Measurements from ENCODE around the gene PNMA8A. TPM values are rescaled to one million over a fixed set of nuclear protein-coding genes. Genes with fewer than 3 reads are reported as not detected.

PNMA8A gene
- total and polyA plus RNA-seq, 2 experiments from 2014 or later = 17.8 to 21.7 TPM

DNA sequence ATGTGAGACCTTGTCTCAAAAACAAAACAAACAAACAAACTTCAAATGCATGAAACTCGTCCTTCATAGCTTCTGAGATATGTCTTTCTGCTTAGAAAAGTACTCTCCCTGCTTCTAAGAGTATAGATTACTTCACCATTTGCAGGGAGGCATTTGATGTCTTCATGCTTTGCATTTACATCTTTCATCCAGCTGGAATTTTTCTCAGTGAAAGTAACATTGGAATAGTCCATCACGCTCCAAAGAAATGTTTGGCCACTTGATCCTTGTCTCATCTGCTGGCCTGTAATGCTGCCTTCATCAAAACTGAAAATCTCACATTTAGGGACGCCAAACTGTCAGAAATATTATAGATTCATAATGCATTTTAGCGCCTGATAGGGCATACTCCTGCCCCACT lies 19.2 kb downstream of the PNMA8A start (continued):
- TF ChIP-seq, protein P1, sequence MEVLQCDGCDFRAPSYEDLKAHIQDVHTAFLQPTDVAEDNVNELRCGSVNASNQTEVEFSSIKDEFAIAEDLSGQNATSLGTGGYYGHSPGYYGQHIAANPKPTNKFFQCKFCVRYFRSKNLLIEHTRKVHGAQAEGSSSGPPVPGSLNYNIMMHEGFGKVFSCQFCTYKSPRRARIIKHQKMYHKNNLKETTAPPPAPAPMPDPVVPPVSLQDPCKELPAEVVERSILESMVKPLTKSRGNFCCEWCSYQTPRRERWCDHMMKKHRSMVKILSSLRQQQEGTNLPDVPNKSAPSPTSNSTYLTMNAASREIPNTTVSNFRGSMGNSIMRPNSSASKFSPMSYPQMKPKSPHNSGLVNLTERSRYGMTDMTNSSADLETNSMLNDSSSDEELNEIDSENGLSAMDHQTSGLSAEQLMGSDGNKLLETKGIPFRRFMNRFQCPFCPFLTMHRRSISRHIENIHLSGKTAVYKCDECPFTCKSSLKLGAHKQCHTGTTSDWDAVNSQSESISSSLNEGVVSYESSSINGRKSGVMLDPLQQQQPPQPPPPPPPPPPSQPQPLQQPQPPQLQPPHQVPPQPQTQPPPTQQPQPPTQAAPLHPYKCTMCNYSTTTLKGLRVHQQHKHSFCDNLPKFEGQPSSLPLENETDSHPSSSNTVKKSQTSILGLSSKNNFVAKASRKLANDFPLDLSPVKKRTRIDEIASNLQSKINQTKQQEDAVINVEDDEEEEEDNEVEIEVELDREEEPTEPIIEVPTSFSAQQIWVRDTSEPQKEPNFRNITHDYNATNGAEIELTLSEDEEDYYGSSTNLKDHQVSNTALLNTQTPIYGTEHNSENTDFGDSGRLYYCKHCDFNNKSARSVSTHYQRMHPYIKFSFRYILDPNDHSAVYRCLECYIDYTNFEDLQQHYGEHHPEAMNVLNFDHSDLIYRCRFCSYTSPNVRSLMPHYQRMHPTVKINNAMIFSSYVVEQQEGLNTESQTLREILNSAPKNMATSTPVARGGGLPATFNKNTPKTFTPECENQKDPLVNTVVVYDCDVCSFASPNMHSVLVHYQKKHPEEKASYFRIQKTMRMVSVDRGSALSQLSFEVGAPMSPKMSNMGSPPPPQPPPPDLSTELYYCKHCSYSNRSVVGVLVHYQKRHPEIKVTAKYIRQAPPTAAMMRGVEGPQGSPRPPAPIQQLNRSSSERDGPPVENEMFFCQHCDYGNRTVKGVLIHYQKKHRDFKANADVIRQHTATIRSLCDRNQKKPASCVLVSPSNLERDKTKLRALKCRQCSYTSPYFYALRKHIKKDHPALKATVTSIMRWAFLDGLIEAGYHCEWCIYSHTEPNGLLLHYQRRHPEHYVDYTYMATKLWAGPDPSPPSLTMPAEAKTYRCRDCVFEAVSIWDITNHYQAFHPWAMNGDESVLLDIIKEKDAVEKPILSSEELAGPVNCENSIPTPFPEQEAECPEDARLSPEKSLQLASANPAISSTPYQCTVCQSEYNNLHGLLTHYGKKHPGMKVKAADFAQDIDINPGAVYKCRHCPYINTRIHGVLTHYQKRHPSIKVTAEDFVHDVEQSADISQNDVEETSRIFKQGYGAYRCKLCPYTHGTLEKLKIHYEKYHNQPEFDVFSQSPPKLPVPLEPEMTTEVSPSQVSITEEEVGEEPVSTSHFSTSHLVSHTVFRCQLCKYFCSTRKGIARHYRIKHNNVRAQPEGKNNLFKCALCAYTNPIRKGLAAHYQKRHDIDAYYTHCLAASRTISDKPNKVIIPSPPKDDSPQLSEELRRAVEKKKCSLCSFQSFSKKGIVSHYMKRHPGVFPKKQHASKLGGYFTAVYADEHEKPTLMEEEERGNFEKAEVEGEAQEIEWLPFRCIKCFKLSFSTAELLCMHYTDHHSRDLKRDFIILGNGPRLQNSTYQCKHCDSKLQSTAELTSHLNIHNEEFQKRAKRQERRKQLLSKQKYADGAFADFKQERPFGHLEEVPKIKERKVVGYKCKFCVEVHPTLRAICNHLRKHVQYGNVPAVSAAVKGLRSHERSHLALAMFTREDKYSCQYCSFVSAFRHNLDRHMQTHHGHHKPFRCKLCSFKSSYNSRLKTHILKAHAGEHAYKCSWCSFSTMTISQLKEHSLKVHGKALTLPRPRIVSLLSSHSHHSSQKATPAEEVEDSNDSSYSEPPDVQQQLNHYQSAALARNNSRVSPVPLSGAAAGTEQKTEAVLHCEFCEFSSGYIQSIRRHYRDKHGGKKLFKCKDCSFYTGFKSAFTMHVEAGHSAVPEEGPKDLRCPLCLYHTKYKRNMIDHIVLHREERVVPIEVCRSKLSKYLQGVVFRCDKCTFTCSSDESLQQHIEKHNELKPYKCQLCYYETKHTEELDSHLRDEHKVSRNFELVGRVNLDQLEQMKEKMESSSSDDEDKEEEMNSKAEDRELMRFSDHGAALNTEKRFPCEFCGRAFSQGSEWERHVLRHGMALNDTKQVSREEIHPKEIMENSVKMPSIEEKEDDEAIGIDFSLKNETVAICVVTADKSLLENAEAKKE (CRISPR knock-in tag; IDR thresholded peaks at IDR 0.05) = no peak
- TF ChIP-seq, protein P2, sequence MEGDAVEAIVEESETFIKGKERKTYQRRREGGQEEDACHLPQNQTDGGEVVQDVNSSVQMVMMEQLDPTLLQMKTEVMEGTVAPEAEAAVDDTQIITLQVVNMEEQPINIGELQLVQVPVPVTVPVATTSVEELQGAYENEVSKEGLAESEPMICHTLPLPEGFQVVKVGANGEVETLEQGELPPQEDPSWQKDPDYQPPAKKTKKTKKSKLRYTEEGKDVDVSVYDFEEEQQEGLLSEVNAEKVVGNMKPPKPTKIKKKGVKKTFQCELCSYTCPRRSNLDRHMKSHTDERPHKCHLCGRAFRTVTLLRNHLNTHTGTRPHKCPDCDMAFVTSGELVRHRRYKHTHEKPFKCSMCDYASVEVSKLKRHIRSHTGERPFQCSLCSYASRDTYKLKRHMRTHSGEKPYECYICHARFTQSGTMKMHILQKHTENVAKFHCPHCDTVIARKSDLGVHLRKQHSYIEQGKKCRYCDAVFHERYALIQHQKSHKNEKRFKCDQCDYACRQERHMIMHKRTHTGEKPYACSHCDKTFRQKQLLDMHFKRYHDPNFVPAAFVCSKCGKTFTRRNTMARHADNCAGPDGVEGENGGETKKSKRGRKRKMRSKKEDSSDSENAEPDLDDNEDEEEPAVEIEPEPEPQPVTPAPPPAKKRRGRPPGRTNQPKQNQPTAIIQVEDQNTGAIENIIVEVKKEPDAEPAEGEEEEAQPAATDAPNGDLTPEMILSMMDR (conservative IDR thresholded peaks at IDR 0.05; ENCODE audit: low read depth in 2 of 2) = no peak
- no peak for TF ChIP-seq JUNB (IDR thresholded peaks at IDR 0.05; ENCODE audit: unreplicated experiment)
- TF ChIP-seq EZH2 (IDR thresholded peaks at IDR 0.05; ENCODE audit: low read depth, unreplicated experiment) = no peak
- no peak for TF ChIP-seq NANOG (IDR thresholded peaks at IDR 0.05; ENCODE audit: borderline replicate concordance)
- TF ChIP-seq CREB1 (CRISPR knock-in tag; IDR thresholded peaks at IDR 0.05; ENCODE audit: low read depth) = no peak
- no peak for TF ChIP-seq STAT1 (IDR thresholded peaks at IDR 0.05; ENCODE audit: unreplicated experiment)
- TF ChIP-seq, protein P3, sequence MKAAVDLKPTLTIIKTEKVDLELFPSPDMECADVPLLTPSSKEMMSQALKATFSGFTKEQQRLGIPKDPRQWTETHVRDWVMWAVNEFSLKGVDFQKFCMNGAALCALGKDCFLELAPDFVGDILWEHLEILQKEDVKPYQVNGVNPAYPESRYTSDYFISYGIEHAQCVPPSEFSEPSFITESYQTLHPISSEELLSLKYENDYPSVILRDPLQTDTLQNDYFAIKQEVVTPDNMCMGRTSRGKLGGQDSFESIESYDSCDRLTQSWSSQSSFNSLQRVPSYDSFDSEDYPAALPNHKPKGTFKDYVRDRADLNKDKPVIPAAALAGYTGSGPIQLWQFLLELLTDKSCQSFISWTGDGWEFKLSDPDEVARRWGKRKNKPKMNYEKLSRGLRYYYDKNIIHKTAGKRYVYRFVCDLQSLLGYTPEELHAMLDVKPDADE (IDR thresholded peaks at IDR 0.05) = no peak
